Hippocampal formation (tissue), 2 donors: ENCODE results near the gene NFATC3.

Experiments
- DNase-seq, 2 donors: peaks; one replicate each; lab custom pipeline; 2025; lab: John Stamatoyannopoulos, UW

The NFATC3 gene

DNA sequence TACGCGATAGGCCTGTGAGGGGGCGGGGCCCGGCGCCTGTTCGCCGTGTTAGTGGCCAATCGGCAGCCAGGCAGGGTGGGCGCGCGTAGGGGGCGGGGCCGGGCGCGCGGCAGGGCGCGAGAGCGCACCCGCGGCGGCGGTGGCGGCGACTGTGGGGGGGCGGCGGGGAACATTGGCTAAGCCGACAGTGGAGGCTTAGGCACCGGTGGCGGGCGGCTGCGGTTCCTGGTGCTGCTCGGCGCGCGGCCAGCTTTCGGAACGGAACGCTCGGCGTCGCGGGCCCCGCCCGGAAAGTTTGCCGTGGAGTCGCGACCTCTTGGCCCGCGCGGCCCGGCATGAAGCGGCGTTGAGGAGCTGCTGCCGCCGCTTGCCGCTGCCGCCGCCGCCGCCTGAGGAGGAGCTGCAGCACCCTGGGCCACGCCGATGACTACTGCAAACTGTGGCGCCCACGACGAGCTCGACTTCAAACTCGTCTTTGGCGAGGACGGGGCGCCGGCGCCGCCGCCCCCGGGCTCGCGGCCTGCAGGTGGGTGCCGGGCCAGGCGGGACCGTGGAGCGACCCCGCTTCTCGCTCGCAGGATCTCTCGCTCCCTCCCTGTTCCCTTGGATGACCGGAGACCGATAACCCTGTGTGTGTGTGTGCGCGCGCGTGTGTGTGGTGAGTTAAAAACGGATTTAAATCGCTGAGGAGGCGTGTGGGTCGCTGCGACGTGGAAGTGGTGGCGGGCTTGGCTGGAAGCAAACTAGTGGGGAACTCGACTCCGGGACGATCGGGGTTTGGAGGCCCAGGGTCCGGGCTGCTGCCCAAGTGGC lies at the start of gene NFATC3:
Gene NFATC3, plus strand, starts transcription at position 112 of the 813 bp plus-strand sequence. Its CDS starts 312 bp downstream, at position 424.
- peak in 1 of 2 donors; percentile 99 for DNase-seq

- no peak for DNase-seq
These were observed 47.2 kb upstream of the NFATC3 start for GRCh38 chr16:68037841-68038597.

DNA sequence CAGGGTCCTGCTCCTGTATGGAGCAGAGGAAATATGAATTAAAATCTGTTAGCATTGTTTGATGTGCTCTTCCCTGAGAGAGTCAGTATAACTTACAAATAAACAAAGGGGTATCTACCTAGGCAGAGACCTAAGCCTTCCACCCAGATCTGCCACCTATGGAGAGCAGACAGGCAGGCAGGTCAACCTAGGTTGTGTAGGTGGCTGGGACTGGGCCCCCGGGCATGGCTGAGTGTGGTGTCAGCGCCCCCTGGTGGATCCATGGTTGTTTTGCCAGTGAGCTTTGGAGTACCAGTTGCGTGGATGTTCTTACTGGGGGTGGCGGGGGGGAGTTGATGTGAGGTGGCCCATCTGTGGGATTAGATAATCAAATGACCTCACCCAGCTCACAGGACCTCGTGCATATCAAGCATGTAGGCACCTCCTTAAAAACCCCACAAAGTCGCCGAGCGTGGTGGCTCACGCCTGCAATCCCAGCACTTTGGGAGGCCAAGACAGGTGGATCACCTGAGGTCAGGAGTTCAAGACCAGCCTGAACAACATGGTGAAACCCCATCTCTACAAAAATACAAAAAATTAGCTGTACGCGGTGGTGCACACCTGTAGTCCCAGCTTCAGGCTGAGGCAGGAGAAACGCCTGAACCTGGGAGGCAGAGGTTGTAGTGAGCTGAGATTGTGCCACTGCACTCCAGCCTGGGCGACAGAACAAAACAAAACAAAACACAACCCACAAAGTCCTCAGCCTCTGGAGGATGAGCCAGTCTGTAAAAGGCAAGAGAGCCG lies 44.5 kb upstream of the NFATC3 start:
- DNase-seq = peak; percentile 16 to 72

- DNase-seq = no peak
These were observed 43.4 kb upstream of the NFATC3 start for GRCh38 chr16:68041783-68042182.

DNA sequence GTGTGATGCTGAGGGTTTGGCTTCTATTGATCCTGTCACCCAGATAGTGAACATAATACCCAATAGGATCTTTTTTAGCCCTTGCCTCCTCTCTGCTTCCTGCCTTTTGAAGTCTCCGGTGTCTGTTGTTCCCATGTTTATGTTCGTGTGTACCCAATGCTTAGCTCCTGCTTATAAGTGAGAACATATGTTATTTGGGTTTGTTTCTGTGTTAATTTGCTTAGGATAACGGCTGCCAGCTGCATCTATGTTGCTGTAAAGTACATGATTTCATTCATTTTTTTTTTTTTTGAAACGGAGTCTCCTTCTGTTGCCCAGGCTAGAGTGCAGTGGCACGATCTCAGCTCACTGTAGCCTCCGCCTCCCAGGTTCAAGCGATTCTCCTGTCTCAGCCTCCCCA lies 39.1 kb upstream of the NFATC3 start:
- DNase-seq = no peak

GRCh38 chr16:68047987-68048386 lies 37.2 kb upstream of the NFATC3 start:
- no peak for DNase-seq

DNA sequence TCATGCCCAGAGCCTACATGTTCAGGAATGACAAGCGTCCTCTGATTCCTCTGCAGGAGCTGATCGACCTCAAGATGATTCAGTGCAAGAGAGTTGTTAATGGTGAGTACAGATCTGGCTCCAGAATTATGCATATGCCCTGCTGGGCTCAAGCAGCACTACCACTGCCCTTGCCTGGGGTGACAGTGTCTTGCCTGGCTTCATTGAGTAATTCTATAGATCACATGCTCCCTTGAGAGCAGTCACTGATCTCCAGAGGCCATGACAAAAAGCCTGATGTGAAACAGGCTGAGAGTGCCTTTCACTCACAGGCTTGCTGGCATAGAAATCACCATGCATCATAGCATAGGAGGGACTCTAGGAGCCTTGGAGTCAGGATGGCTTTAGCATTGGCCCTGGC lies 35.7 kb upstream of the NFATC3 start:
- DNase-seq = no peak

DNA sequence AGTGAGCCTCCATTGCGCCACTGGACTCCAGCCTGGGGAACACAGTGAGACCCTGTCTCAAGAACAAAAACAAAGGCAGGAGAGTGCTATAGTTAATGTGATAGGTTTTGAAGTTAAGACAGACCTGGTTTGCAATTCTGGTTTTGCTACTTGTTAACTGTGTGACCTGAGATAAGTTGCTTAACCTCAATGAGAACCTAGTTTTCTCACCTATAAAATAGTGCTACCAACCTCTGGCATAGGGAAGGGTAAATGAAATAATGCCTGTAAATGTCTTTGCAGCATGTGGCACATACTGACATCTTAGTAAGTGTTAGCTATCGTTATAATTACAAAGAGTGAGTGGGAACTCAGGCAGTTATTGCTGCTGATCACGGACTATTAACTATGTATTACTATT lies 29.8 kb upstream of the NFATC3 start:
- no peak for DNase-seq

DNA sequence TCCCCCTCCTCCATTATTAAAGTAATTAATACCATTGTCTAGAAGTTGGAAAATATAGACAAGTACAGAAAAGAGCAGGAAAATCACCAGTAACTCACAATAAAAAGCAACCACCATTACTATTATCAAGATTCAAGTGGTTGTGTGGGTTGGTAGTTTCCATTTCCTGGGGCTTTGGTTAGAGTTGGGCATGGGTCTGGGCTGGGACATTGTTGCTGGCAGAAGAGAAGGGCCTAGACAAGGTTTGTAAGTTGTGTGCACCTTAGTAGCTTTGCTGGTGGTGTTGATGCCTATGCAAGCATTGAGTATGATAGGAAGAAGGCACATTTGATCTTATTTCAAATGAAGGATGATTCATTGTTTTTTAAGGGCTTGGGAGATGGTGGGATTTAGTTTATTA lies 25.4 kb upstream of the NFATC3 start:
- no peak for DNase-seq

GRCh38 chr16:68061396-68061795 lies 23.8 kb upstream of the NFATC3 start:
- no peak for DNase-seq

GRCh38 chr16:68062910-68063393 lies 22.2 kb upstream of the NFATC3 start:
- DNase-seq = no peak

DNA sequence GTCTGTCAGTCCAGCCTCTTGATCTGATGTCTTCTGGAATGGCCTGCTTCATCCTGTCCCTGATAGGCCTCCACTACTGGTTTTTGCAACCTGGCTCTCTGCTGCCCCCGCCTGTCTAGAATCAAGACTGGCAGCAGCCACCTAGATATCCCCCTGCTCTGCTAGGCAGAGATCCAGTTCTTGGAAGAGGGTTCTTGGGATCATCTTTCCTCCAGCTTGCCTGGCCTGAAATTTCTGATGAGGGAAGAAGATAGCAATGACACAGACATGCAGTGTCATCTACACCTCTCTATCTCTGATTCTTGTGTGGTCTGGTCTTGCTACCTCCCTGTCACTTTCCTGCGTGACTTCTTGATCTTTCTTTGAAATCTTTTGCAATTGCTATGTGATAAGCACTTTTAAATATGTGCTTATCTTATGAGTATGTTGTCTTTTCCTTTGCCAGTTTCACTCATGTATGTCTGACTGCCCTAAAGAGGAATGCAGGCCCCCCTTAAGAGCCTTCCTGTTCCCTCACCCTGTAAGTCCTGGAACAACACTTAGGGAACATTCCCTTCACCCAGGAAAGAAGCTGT lies 20.3 kb upstream of the NFATC3 start:
- DNase-seq = peak; percentile 51 to 60

GRCh38 chr16:68065716-68066305 lies 19.4 kb upstream of the NFATC3 start:
- no peak for DNase-seq

DNA sequence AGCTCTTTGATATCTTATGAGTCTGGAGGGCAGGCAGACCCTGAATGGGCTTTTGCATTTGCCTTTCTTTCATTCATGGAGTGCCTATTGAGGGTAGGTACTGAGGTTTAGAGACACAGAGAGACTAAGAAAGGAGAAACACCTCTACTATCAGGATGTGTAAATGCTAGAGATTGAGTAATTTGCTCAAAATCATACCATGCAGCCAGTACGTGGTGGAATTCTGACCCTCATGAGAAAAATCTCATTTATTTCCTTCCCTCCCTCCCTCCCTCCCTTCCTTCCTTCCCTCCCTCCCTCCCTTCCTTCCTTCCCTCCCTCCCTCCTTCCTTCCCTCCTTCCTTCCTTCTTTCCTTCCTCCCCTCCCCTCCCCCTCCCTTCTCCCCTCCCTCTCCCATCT lies 18.4 kb upstream of the NFATC3 start:
- DNase-seq = no peak

DNA sequence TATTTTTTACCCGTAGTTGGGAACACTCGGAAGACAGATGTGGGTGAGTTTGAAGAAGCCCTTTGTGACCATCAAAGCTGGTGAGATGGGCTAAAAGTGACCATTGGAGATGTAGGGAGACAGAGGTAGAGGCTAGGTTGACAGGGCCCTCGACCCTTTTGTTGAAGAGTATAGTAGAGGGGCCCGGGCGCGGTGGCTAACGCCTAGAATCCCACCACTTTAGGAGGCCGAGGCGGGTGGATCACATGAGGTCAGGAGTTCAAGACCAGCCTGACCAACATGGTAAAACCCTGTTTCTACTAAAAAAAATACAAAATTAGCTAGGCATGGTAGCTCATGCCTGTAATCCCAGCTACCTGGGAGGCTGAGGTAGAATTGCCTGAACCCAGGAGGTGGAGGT lies 16.2 kb upstream of the NFATC3 start:
- DNase-seq = no peak

- DNase-seq = no peak
These were observed 15.5 kb upstream of the NFATC3 start for GRCh38 chr16:68069511-68070248.

GRCh38 chr16:68070249-68070730 lies 14.9 kb upstream of the NFATC3 start:
- DNase-seq = no peak

DNA sequence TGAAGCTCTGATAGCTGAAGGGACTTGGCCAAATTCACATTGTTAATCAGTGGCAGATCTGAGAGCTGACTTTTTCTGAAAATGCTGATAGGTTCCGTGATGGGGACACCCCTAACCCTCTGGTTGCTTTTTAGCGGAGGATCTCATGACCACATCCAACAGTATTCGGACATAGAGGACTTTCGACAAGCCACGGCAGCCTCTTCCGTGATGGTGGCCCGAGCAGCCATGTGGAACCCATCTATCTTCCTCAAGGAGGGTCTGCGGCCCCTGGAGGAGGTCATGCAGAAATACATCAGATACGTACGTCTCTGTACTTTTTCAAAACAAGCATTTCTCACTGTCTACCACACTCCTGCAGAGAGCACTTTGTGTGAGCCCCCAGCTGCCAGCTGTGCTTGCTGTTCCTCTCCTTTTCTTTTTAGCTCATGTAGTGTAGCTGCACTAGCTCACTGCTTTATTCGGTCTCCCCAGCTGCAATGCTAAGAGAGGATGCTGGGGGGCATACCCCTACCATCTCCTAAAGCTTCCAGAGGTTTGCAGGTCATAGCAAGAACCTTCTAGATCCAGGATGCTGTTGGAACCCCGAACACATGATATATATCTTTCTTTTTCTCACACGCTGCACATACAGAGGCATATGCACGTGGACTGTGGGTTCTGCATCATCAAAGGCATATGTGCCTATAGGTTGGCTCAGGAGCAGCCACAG lies 14.2 kb upstream of the NFATC3 start:
- no peak for DNase-seq

- DNase-seq = no peak
These were observed 13.7 kb upstream of the NFATC3 start for GRCh38 chr16:68071518-68071901.
